Hindlimb muscle (tissue), 1 donor: ENCODE data around the gene NFXL1. TPM values are rescaled to one million over a fixed set of nuclear protein-coding genes. Genes with fewer than 3 reads are reported as not detected.
A peak's percentile ranks its signal among the peaks of the same experiment; 100 is the strongest.
"Not testable (repeated sequence)": the region's sequence is repeated elsewhere in the genome, so short reads cannot be mapped to it uniquely, and the experiment has no call there.

Experiments used
- DNase-seq: peaks from one replicate; pipeline ENCODE4 v3.0.0-alpha.2; 2013
- polyA plus RNA-seq: library from polyadenylated mRNA; unstranded; fragments of 120-200 nt; gene quantifications from one replicate; pipeline ENCODE4 v1.2.1, GENCODE V29; 2013; ENCODE audit not compliant: insufficient read length

NFXL1 gene
- polyA plus RNA-seq: 8.4 TPM

- DNase-seq: peak; percentile 97
These were observed at the start of gene NFXL1 for GRCh38 chr4:47914220-47914925. NFXL1 (minus strand) TSS chr4:47914583; CDS start chr4:47914203, 380 bp downstream.

- DNase-seq: no peak
These were observed 40.3 kb upstream of the NFXL1 start for GRCh38 chr4:47954677-47955076.

DNA sequence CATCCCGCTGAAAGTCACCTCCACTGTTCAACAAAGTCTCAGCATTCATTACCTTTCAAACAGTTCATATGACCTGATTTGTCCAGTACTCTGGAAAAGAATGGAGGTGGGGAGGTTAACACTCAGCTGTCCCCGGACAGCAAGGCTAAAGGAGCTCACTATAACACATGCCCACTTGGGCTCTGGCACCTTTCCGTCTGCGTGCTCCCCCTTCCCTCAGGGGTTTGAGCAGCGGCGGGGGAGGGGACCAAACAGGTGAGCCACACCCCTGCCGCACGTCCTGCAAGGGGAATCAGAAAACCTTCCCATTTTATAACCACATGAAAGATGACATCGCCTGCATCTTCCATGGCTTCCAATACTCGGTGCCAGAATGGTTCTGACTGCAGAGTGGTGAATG, 39.9 kb upstream of the NFXL1 start:
- no peak for DNase-seq

- no peak for DNase-seq
These were observed 31.7 kb upstream of the NFXL1 start for GRCh38 chr4:47945930-47946726.

DNA sequence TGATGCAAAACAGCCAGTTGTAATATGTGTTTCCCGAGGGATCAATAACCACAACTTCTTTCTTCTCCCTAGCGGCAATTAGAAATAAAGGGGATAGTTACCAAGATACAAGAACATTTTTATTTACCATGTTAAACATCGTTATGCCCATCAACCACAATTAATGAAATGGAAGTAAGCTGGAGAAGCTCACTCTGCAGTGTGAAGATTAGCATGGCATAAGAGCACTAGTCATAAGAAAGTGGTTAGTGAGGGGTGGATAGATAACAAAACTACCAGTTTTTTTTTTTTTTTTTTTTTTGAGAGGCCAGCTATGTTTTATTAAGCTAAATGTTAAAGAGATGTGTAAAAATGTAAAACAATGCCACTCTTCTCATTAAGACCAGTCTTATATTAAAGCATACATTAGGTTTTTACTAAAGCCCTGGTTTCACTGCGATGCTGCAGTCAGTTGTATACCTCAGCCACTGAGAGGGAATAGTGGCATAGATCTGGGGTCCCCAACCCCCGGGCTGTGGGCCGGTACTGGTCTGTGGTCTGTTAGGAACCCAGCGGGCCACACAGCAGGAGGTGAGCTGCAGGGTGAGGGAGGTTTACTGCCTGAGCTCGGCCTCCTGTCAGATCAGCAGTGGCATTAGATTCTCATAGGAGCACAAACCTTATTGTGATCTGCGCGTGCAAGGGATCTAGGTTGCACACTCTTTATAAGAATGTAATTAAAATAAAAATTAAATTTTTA, 27.9 kb upstream of the NFXL1 start:
- no peak for DNase-seq

DNA sequence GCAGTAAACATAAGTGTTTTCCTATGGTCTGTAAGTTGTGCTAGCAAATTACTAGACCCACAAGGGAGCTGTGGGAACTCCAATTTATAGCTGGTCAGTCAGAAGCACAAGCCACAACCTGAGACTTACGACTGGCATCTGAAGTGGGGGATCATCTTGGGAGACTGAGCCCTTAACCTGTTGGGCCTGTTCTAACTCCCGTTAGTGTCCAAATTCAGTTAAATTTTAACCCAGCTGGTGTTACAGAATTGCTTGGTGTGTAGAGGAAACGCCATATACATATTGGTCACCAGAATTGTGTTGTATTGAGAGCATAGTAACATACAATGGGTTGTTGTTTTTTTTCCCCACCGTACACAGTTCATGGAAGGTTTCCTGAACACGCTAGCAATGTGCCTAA, 25.1 kb upstream of the NFXL1 start:
- no peak for DNase-seq

DNA sequence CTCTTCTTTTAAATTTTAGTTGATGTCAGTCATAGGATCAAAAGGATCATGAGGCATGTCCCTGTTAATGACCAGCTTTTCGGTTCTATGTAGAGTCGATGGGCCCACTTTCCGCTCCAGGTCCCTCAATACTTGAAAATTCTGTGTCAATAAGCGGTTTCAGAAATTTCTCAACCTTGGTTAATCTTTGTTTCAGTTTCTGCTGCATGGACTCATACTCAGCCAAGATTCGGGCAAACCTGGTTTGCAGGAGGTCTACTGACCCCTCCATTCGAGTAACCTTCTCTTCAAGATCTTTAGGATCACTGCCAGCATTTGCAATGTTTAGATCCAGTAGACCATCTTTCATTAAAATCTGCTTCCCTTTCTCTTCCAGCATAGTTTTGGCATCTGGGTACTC, 22.0 kb upstream of the NFXL1 start:
- DNase-seq: no peak

GRCh38 chr4:47933840-47934239, 19.5 kb upstream of the NFXL1 start:
- DNase-seq: peak; percentile 31

DNA sequence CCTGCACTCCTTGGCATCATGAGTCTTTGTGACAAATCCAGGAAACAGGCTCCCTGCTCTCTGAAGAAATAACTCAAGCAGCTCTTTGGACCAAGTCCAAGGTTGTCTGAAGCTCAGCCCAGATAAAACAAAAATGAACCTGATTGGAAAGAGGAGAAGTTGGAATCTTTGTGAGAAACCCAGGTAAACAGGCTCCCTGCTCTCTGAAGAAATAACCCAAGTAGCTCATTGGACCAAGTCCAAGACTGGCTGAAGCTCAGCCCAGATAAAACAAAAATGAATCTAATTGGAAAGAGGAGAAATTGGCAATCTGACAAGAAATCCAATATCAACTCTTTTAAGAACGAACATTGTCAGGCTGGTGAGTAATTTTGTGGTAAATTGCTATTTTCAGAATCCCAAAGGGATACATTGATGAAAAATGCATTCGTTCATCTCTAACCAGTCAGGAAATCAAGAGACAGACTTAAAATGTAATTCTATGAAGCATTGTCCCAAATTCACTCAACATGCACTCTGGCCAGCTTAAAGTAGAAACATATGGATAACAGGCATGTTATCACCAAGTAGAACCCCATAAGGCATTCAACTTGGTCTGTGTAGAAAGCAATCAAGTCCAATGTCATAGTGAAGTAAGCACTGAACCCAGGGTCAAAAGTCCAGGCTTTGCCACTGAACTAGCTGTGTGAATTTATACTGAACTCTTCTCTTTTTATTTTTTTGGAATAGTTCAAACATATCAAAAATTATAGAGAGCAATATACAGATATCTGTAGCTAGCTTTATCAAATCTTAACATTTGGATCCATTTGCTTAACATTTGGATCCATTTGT, 16.8 kb upstream of the NFXL1 start:
- no peak for DNase-seq

DNA sequence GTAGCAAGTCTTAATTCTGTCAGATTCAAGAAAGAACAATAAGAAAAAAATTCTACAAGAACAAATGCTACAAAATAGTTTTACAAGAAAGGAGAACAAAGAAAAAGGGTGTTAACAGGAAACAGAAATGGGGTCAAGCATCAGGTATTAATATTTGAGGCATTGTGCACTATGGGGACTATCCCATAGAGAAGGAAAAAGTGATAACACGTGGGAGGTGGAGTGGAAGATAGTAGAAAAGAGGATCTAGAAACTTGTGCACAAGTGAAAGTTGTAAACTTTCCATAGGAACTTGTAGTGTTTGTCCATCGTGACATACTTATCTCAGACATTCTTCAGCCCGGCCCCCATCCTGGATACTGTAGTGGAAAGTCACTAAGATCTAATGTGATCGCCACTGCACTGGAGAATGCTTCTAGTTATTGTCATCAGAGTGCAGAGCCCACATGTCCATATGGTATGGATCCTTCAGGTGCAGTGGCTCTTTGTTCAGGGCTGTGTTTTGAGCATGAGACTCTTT, 15.4 kb upstream of the NFXL1 start:
- no peak for DNase-seq

- no peak for DNase-seq
These were observed 12.4 kb upstream of the NFXL1 start for GRCh38 chr4:47926667-47927258.

GRCh38 chr4:47923261-47923608, 8.9 kb upstream of the NFXL1 start:
- not testable (repeated sequence) for DNase-seq

GRCh38 chr4:47922436-47923260, 8.3 kb upstream of the NFXL1 start:
- DNase-seq: not testable (repeated sequence)

DNA sequence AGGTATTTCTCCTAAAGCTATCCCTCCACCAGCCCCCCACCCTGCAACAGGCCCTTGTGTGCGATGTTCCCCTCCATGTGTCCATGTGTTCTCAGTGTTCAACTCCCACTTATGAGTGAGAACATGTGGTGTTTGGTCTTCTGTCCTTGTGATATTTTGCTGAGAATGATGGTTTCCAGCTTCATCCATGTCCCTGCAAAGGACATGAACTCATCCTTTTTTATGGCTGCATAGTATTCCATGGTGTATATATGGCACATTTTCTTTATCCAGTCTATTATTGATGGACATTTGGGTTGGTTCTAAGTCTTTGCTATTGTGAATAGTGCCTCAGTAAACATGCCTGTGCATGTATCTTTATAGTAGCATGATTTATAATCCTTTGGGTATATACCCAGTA, 2.8 kb upstream of the NFXL1 start:
- DNase-seq: not testable (repeated sequence)

DNA sequence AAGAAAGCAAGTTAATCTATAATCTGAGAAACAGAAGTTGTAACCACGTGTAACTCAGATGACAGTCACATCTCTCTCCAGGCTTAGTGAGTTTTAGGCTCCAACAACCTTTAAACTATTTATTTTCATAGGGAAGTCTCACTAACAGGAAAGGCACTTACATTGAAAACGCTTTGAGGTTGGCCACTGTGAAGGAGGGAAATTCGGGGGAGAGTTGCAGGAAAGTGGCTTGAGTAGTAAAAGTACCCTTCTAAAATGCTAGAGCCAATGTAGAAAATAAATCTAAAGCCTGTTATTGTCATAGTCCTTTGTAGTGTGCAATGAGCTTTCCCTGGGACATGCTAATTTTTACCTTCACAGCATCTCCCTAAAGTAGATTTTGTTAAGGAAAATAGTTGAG, 995 bp upstream of the NFXL1 start:
- no peak for DNase-seq

DNA sequence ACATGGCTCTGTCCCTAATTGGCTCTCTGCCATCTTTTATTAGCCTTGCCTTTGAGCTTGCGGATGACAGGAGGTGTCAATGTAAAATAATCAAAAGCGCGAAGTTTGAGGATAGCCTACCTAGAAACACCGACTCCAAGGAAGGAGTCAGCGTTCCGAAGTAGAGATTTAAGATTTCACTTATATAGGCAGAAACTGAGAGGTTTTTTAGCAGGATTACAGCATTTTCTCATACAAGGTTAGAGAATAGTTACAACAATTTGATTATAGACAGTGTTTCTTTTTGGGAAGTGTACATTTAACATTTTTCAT, 499 bp upstream of the NFXL1 start:
- no peak for DNase-seq

- no peak for DNase-seq
These were observed 543 bp downstream of the NFXL1 start for GRCh38 chr4:47913861-47914219.

DNA sequence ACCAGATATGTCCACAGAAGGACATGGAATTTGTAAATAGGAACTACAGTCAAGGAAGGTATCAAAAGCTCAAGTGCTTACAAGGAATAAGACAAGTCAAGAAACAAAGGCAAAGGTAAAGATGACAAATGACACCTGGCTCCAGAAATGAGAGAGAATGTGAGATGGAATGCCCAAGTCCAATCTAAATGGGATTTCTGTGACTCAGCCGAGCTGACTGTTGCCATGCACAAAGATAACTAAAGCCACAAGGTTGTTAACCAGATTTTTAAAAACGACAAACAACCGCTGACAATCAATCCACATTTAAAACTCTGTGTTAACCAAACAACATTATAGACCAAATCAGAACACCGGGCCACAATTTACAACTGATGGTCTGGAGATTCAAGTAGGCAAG, 1.1 kb downstream of the NFXL1 start:
- DNase-seq: no peak

DNA sequence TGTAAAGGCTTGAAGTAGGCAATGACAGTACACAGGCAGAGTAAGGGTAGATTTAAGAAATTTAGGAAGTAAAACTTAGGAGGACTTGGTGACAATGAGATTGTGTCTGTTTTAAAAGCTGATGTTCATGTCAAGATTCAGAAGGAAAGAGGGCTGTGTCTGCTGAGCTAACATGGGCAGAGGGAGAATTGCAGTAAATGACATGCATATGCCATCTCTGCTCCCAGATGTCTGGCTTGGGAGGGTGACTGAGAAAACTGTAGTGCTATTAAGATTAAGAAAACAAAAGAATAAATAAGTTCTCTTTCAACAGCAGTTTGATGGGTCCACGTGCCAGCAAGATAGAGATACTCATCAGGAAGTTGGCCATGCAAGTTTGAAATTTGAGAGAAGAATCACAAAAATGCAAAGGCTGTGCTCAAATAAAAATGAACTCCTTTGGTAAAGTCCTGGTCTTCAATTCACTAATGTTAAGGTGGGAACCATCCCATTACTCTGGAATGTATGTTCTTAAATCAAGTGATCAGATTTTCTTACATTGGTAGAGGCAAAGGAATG, 7.2 kb downstream of the NFXL1 start:
- DNase-seq: no peak

DNA sequence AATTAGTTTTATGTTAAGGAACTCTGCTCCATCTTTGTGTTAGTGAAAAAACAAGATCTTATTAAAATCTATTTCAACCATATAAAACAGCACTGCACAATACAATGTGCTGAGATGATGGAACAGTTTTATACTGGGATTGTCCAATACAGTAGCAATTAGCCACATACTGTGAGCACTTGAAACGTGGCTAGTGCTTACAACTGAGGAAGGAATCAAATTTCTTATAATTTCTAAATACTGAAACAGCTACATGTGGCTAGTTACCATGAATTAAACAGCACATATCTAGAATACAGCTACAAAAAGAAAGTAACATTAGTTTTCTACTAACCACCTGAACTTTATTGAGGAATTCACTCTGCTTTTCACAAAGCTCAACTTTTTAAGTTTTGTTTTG, 14.7 kb downstream of the NFXL1 start:
- DNase-seq: no peak

DNA sequence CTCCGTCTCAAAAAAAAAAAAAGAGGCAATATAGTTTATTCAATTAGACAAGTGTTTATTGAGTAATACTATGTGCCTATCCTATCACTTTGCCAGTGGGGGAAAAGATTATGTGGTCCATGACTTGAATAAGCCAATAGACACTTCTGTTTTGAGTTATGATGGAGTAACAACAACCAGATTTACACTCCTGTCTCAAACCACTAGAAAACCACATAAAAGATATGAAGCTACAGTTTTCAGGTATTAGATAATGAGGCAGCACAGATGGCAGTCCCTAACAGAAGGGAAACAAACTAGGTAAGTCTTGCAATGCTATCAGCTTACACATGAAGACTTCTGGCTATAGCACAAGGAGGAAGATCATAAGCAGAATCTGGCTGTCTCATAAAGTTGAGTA, 22.5 kb downstream of the NFXL1 start:
- no peak for DNase-seq
